Activated CD8-positive, alpha-beta T cell treated with anti-CD3 and anti-CD28 coated beads for 36 hours (primary cell): ENCODE results near the gene RAB11B. TPM values are rescaled to one million over a fixed set of nuclear protein-coding genes. Genes with fewer than 3 reads are reported as not detected.
"Not testable (repeated sequence)": the region's sequence is repeated elsewhere in the genome, so short reads cannot be mapped to it uniquely, and the experiment has no call there.

Experiments used
- ATAC-seq: fragments of 200-7000 bp; cut with Tn5 transposase; one replicate; pipeline ENCODE4 v1.10.0; 2021; ENCODE audit warnings: mild to moderate bottlenecking, moderate library complexity
- CTCF ChIA-PET: fragments of 350-600 bp; sonication (Branson Sonifier 250); formaldehyde crosslinking; loops from one replicate; lab custom pipeline; 2021; ENCODE audit warnings: antibody characterized with exemption; lab: Charles Lee
- POLR2A ChIA-PET: fragments of 350-600 bp; sonication (Branson Sonifier 250); formaldehyde crosslinking; loops from one replicate; lab custom pipeline; 2021; ENCODE audit warnings: antibody characterized with exemption; lab: Charles Lee
- DNase-seq: peaks from one replicate; pipeline ENCODE4 v3.0.0-alpha.2; 2020
- H3K27ac Mint-ChIP-seq: one replicate; pipeline ENCODE4 v1.8.0; 2021; ENCODE audit warnings: mild to moderate bottlenecking, mixed read lengths
- H3K27me3 Mint-ChIP-seq: one replicate; pipeline ENCODE4 v1.8.0; 2021; ENCODE audit warnings: mixed read lengths
- H3K36me3 Mint-ChIP-seq: one replicate; pipeline ENCODE4 v1.8.0; 2021; ENCODE audit warnings: low read depth, mixed read lengths
- H3K4me1 Mint-ChIP-seq: one replicate; pipeline ENCODE4 v1.8.0; 2021; ENCODE audit warnings: low read depth, mixed read lengths
- H3K4me3 Mint-ChIP-seq: one replicate; pipeline ENCODE4 v1.8.0; 2021; ENCODE audit warnings: mild to moderate bottlenecking, moderate library complexity, mixed read lengths
- H3K9me3 Mint-ChIP-seq: one replicate; pipeline ENCODE4 v1.8.0; 2021; ENCODE audit warnings: mixed read lengths
- CTCF ChIP-seq: fragments of 200-600 bp; IDR thresholded peaks from one replicate; pipeline ENCODE4 v1.8.0; 2022; ENCODE audit warnings: antibody characterized with exemption, mild to moderate bottlenecking
- intact Hi-C: fragments of 100-400 bp; cut with micrococcal nuclease; formaldehyde crosslinking; loops from one replicate; pipeline ENCODE4 v1.10.0; 2022
- total RNA-seq, 2 experiments: library from RNA; stranded (reverse); gene quantifications; one replicate each; pipeline ENCODE4 v1.2.3, GENCODE V29; 2021

RAB11B gene
- total RNA-seq, 2 experiments from 2014 or later = 74.3 to 77.4 TPM

- H3K27ac Mint-ChIP-seq, CTCF ChIA-PET, ATAC-seq, H3K9me3 Mint-ChIP-seq, H3K36me3 Mint-ChIP-seq, H3K4me1 Mint-ChIP-seq, H3K27me3 Mint-ChIP-seq, POLR2A ChIA-PET, DNase-seq, intact Hi-C loops, H3K4me3 Mint-ChIP-seq: not testable (repeated sequence)
Measured at GRCh38 chr19:8385103-8385502, 5.1 kb upstream of the RAB11B start.

- DNase-seq, H3K27me3 Mint-ChIP-seq, intact Hi-C loops, H3K27ac Mint-ChIP-seq, H3K4me3 Mint-ChIP-seq, H3K4me1 Mint-ChIP-seq, H3K36me3 Mint-ChIP-seq, CTCF ChIA-PET, ATAC-seq, H3K9me3 Mint-ChIP-seq: not testable (repeated sequence)
- POLR2A ChIA-PET = interaction anchor here (0.8 kb wide), 1 partner anchor 128 kb away, joined by 3 read pairs; no protein-coding TSS in a partner anchor
Measured at GRCh38 chr19:8385566-8385965, 4.6 kb upstream of the RAB11B start.

- H3K4me3 Mint-ChIP-seq, H3K9me3 Mint-ChIP-seq, intact Hi-C loops, DNase-seq, H3K27ac Mint-ChIP-seq, ATAC-seq, H3K36me3 Mint-ChIP-seq, H3K27me3 Mint-ChIP-seq: not testable (repeated sequence)
- H3K4me1 Mint-ChIP-seq = peaks cover 13% of the 10 kb centered on the region
- POLR2A ChIA-PET = interaction anchor here (0.8 to 1.0 kb wide), 3 partner anchors 28 to 127 kb away, joined by 3 to 4 read pairs (median 3); no protein-coding TSS in a partner anchor
- CTCF ChIA-PET = interaction anchor here (0.6 to 0.9 kb wide), 2 partner anchors 32 to 119 kb away, joined by 3 read pairs; no protein-coding TSS in a partner anchor
Measured at GRCh38 chr19:8386419-8386818, 3.7 kb upstream of the RAB11B start.

GRCh38 chr19:8386990-8387389 is 3.2 kb upstream of the RAB11B start:
- ATAC-seq = no peak
- POLR2A ChIA-PET = interaction anchor here (1.0 kb wide), 1 partner anchor 47 kb away, joined by 3 read pairs; no protein-coding TSS in a partner anchor
- H3K4me1 Mint-ChIP-seq = peaks cover 18% of the 10 kb centered on the region
- CTCF ChIA-PET = interaction anchor here (0.6 to 0.9 kb wide), 2 partner anchors 33 to 119 kb away, joined by 3 read pairs; no protein-coding TSS in a partner anchor
- peaks cover 1% of the 10 kb centered on the region for H3K9me3 Mint-ChIP-seq
- no peak overlapping the region for H3K4me3 Mint-ChIP-seq
- no peak for DNase-seq
- no peak for TF ChIP-seq CTCF
- no peaks in the 10 kb centered on the region for H3K27me3 Mint-ChIP-seq
- peaks cover 4% of the 10 kb centered on the region for H3K36me3 Mint-ChIP-seq
- no peak overlapping the region for H3K27ac Mint-ChIP-seq
- intact Hi-C loops = no loop called here

GRCh38 chr19:8387688-8388611 is 2.2 kb upstream of the RAB11B start:
- ChIA-PET CTCF (no interaction called here), POLR2A (interaction anchor here (0.6 kb wide), 1 partner anchor 30 kb away, joined by 3 read pairs; no protein-coding TSS in a partner anchor)
- H3K4me1 Mint-ChIP-seq = peaks cover 24% of the 10 kb centered on the region
- DNase-seq (no peak), ATAC-seq (no peak)
- intact Hi-C loops = no loop called here
- peak overlapping the region; percentile 47 for H3K4me3 Mint-ChIP-seq
- no peaks in the 10 kb centered on the region for H3K27me3 Mint-ChIP-seq
- peaks cover 1% of the 10 kb centered on the region for H3K9me3 Mint-ChIP-seq
- no peak for TF ChIP-seq CTCF
- peaks cover 4% of the 10 kb centered on the region for H3K36me3 Mint-ChIP-seq
- no peak overlapping the region for H3K27ac Mint-ChIP-seq

GRCh38 chr19:8388612-8388958 is 1.6 kb upstream of the RAB11B start:
- Mint-ChIP-seq H3K36me3 (peaks cover 4% of the 10 kb centered on the region), H3K9me3 (peaks cover 1% of the 10 kb centered on the region), H3K4me1 (peaks cover 26% of the 10 kb centered on the region), H3K4me3 (peak overlapping the region; percentile 17), H3K27ac (no peak overlapping the region), H3K27me3 (no peaks in the 10 kb centered on the region)
- intact Hi-C loops = no loop called here
- ChIA-PET CTCF (no interaction called here), POLR2A (interaction anchor here (0.6 kb wide), 1 partner anchor 30 kb away, joined by 3 read pairs; no protein-coding TSS in a partner anchor)
- no peak for DNase-seq
- no peak for ATAC-seq
- no peak for TF ChIP-seq CTCF
